Stimulated activated CD4-positive, alpha-beta T cell treated with anti-CD3 and anti-CD28 coated beads, Interleukin-1b, Interleukin-23, amount 100 ng/mL, for 1 hour (primary cell): Measurements from ENCODE around the gene ZCCHC14.
"Not testable (repeated sequence)": the region's sequence is repeated elsewhere in the genome, so short reads cannot be mapped to it uniquely, and the experiment has no call there.

Experiments
- DNase-seq, 2 donors: peaks; one replicate each; pipeline ENCODE4 v3.0.0-alpha.2; 2020; ENCODE audit warnings: low read depth in 2 of 2

The ZCCHC14 gene

DNA sequence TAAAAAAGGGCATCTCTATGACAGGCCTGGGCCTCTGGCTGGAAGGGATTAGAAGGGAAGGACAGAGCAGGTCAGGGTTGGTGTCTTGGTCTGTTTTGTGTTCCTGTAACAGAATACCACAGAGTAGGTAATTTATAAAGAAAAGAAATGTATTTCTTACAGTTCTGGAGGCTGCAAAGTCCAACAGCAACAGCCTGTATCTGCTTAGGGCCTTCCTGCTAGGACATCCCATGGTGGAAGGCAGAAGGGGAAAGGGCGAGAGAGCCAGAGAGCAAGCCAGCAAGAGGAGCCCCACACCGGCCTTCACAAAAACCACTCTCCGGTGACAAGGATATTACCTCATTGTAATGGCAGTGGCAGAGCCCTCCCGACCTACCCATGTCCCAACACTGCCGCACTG lies 11.1 kb downstream of the ZCCHC14 start:
- not testable (repeated sequence) for DNase-seq

DNA sequence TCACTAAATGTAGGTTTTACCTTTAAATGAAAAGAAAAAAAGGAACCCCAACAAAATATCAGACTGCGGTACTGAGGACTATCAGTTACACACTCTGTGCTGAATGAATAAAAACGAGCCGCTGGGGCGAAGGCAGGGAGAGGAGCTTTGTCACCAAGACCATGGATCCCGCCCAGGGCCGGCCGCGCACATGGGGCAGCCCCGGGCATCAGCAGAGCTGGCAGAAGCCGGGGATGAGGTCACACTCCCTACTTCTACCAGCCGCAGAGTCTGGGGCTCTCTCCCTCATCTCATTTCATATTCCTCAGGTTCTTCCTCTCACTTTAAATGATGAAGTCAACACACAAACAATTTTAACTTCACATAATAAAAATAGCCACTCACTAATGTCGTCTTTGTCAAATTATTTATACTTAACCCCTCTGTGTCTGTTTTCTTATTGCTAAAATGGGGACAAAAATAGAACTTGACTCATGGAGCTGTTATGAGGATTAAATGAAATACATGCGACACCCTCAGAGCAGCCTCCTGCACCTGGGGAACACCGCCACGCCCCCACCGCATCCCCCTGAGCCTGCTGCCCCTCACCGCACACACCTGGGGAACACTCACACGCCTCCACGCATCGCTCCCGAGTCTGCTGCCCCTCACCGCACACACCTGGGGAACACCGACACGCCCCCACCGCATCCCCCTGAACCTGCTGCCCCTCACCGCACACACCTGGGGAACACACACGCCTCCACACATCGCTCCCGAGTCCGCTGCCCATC lies 15.4 kb downstream of the ZCCHC14 start:
- DNase-seq = not testable (repeated sequence)

DNA sequence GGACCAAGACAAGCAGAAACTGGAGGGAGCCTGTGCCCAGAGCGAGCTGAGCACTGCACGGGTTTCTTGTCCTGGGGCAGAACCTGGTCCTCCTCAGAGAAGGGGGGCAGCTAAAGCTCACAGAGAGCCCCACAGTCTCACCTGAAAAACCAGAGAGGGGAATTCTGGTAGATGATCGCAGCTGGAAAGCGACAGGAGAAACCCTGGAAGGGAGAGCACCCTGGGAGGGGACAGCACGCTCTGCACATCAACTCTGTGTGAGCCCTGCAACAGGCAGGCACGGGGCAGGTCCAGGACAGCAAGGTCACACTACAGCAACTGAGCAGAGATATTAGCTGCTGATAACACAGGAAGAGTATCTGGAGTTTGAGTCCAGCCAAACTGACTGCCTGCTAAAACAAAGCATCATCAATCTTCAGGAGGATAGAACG lies 18.2 kb downstream of the ZCCHC14 start:
- DNase-seq = no peak

DNA sequence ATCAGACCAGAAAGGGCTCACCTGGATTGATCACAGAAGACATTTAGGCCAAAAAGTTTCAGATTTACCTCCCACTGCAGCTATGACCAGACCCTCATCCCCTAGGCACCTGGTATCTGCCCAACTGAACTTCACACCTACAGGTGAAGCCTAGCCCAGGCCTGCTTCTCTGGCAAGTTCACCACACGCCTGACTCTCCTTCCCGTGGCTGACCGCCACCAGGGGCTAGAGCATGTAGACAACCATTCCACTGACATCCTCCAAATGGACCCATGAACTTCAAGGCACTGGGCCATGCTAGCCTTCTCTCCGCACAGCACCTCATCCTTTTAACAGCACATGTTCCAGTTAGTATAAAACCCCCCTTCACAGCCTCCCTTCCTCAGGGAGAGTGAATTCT lies 18.8 kb downstream of the ZCCHC14 start:
- no peak for DNase-seq

DNA sequence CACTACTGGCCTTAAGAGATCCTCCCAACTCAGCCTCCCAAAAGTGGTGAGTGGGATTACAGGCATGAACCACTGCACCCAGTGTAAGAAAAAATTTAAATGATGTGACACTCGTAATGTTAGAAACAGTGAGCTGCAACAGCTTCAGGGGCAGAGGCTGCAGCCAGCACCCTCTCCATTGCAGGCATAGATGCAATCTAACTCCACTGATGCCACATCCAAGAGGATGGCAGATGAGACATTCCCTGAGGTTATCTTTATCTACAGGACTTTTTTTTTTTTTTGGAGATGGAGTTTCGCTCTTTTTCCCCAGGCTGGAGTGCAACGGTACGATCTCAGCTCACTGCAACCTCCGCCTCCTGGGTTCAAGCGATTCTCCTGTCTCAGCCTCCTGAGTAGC lies 19.9 kb downstream of the ZCCHC14 start:
- DNase-seq = no peak

DNA sequence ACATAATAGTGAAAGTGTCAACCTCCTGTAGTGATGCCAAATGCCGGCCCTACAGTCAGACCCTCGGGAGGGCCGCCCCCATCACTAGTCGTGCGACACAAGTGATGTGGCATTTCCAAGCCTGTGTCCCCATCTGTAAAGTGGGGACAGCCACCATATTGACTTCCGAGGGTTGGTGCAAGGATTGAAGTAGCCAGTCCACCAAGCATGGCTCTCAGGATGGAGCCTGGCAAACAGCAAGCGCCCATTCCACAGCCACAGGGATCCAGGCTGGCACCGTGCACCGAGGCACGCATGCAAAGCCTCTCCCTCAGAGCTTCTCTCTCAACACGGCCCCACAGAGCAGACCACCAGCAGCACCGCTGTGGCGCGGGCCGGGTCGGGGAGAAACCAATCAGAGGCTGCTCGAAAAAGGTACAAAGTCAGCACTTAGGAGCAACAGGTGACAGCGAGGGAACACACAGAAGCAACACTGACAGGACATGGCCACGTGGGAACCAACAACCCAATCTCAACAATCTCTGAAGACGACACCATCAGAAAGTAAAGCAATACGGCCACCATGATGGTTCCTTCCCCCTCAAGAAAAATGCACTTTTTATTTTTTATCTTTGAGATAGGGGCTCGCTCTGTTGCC lies 20.6 kb downstream of the ZCCHC14 start:
- DNase-seq = no peak

DNA sequence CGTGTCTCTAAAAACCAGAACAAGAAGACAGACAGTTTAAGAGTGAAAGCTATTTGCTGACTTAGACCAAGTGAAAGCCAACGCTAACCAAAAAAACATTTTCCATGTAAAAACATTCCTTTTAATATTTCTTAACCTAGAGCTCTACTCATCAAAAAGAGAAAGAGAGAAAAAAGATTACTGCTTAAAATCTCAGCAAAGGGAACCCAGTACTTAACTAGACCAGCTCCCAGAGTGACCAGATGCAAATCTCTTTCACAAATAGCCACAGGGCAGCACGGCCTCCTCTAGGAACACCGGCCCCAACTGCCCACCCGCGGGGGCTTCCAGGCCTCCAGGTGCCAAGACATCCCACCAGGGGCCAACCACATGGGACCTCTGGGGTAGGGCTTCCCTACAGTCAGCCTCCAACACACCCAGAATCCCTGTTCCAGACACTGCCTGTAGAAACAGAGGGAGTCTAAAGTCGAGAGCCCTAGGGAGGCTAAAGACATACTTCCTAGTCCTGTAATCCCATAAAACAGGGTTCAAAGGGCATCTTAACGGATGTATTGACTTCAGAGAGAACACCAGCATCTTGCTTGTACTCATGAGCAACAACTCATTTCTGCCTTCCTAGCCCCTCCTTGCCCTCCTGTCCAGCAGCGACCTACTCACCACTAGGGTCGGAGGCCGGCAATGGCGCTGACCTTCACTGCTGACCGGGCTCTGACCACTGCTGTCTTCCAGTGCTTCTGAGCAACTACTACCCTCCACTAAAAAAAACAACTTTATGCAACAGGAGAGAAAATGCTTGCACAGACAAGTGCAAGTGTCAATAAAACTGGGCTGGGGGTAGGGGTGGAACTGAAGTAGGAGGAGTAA lies 21.3 kb downstream of the ZCCHC14 start:
- DNase-seq = no peak

DNA sequence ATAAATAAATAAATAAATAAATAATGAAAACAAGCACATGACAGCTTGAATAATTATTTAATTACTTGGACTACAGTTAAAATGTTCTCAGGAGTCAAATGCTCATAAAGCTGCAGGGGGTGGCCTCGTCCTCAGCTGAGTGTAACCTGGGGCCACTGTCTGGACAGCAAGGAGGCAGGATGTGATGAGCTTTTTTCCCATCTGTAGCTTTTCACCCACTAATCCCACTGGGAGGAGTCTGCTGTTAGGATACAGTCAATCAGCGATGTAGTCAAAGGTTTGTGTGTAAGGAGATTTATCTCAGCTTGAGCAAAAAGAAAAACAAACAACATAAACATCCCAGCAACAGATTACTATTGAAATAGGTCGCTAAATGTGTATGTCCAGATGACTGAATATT lies 22.5 kb downstream of the ZCCHC14 start:
- no peak for DNase-seq

DNA sequence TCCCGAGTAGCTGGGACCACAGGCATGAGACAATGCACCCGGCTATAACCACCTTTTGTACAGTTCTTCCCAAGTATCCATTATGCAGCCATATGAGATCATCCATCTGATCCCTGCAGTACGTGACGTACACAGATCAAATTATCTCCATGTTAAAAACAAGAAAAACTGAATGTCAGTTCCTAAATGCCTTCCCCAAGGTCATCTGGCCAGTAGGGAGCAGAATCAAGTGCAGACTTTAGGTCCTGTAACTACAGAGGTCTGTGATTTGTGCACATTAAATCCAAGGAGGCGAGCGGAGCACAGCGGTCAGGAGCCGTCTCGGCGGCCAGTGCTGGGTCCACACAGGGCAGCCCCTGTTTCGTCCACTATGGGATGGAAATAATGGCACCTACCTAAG lies 23.7 kb downstream of the ZCCHC14 start:
- DNase-seq = no peak

DNA sequence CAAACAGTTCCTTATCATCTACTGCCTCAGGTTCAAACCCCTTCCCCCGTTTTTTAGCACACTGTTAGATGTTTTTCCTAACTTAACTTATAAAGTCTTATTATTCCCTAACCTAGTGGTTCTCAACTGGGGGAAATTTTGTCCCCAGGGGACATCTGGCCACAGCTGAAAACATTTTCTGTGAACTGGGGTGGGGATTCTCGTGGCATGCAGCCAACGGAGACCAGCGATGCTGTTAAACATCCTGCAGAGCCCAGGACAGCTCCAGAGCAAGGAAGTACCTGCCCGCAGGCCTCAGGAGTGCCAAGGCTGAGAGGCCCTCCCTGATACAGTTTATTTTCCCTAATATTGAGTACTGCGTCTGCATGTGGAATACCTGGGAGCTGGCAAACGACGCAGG lies 24.3 kb downstream of the ZCCHC14 start:
- DNase-seq = no peak

DNA sequence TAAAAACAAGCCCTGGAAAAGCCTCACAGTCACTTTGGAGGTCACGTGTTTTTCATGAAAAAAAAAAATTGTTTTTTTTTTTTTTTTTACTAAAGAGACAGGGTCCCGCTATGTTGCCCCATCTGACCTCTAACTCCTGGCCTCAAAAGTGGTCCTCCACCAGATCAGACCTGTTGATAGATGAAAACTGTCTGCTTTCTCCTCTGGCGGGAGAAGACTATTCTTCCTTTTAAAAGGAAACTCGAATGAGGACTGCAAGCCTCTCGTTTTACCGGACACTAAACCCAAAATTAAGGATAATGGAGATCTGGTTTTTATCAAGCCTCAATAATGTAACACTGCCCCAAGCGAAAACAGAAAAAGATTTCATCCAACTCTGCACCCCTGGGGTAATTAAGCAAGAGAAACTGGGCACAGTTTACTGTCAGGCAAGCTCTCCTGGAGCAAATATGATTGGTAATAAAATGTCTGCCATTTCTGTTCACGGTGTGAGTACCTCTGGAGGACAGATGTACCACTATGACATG lies 25.8 kb downstream of the ZCCHC14 start:
- DNase-seq = no peak

DNA sequence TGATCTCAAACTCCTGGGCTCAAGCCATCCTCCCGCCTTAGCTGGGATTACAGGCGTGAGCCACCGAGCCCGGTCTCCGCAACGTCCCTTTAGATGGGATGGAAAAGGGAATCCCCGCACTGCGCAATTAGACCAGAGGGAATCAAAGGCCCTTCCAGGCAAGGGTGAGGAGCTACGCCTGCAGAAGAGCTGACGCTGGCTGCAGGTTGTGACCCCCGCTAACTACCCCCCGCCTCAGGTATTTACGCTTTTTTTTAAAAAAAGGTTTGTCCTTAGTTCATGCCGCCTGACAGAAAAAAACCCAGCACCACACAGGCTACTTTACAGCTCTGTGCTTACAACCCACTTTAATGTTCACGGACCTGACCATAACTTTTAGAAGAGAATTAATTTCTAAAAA lies 26.9 kb downstream of the ZCCHC14 start:
- no peak for DNase-seq

DNA sequence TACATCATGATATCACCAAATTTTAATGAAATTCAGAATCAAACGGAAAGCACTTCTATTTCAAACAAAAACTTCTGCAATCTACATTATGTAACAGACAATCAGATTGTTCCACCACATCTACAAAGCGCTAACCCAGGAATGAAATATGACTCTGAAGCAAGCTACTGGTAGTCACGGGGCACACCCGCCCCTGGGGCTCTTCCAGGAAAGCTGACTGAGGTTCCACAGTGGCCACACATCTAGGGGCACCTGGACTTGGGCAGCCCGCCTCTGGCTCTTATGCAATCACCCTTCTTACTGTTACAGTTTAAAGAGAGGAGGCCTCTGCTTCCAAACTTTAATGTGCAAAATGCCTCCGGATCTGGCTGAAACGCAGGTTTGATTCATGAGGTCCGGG lies 27.5 kb downstream of the ZCCHC14 start:
- no peak for DNase-seq

DNA sequence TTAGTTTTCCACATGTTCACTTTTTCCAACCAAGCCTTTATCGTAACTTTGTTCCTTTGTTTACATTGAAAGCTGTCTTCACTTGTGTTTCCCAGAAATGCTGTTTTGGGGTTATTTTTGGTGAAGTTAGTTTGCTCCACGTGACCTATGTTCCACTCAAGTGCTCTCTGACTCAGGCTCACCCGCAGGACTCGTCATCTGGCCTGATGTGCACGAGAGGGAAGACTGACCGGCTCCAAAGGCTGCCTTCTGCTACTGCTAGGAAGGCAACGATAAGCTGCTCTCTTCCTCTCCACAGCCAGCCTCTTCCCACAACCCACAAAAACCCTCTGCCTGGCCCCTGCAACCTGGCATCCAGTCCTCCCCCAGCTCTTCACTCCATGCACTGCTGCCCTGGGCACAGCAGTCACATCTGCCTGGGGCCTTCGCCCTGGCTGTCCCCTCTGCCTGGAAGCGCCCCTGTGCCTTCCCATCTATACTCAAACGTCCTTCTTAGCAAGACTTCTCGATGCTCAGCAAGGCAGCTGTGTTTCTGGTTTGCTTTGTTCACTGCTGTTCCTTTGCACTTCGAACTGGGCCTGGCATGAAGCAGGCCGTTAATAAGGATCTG lies 28.0 kb downstream of the ZCCHC14 start:
- DNase-seq = no peak

DNA sequence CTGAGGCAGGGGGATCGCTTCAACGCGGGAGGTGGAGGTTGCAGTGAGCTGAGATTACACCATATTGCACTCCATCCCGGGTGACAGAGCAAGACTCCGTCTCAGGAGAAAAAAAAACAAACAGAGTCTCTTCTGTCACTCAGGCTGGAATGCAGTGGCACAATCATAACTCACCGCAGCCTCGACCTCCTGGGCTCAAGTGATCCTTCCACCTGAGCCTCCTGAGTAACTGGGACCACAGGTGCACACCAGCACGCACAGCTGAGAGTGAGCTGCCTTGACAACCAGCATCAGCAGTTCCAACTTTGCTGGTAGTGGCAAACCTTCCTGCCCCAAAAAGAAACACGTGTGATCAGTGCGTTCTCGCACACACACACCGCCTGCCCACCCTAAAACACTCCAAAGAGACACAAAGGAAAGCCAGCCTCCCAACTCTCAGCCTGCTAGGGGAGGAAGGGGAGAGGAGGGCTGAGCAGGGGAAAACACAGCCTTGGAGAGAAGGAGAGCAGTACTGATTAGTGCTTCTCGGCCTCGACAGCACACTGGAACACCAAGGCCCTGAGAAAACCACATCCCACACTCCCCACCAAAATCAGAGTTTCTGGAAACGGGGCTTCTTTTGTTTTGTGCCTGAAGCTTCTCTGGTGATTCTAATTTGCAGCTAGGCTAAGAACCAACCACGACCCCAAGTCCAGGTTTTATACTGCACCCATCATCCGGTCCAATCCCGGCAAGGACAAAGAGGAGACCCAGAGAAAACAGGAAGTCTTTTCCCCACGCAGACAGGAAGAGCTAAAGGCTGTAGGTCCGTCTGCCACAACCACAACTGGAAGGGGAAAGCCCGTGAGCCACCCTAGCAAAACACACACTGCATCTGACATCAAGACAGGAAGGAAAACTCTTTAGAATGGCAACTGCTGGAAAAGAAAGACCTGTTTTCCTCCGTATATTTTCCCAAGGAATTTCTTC lies 28.8 kb downstream of the ZCCHC14 start:
- no peak for DNase-seq

DNA sequence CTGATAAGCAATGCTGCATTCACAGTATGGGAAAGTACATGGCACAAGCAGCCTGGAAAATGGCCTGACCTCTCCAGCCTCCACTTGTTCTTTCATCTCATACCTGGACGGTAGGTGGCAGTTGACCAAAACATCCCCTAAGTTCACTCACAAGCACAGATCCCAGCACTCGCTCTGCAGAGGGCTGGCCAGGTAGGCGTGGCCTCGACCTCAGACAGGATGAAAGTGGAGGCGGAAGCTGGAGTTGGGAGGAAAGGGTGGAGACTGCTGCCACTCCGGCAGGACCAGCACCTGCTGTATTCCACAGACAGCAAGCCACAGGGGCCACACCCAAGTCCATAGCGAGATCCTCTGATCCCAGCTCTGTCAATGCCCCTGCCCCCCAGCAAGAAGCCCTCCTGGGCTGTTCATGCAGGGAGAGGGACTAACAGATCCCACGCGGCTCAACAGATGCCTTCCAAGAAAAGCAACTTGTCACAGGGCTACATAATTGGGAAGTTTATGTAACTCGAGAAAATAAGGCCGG lies 31.3 kb downstream of the ZCCHC14 start:
- no peak for DNase-seq

DNA sequence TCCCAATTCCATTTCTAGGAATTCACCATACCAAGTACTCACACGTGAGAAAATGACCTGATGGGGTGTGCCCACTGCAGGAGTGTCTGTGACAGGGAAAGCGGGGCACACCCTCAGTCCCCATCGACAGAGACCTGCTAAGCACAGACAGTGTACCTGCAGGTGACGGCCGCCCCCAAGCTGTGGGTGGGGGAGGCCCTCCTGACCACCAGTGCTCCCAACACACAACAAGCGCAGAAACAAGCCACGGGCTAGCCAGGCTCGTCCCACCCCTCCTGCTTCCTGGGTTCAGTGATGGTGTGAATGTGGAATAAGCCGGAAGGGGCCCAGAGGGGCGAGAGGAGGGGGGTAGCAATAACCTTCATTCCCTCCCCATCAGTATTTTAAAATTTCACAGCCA lies 31.9 kb downstream of the ZCCHC14 start:
- DNase-seq = no peak

DNA sequence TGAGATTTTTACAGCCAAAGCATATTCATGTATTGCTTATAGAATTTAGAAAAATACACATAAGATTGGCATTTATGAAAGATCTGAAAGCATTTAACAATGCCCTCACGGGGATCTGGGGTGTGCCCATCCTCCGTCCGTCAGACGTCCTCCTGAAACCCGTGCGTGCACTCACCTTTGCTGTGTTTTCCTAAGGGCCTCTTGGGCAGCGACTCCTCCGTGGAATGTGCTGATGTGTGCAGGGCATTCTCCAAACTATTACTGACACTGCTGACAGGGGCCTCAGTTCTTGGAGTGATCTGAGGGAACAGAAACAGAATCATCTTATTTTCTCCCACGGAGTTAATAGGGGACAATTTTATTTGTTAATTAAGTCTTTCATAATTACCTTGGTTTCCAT lies 33.0 kb downstream of the ZCCHC14 start:
- DNase-seq = no peak

DNA sequence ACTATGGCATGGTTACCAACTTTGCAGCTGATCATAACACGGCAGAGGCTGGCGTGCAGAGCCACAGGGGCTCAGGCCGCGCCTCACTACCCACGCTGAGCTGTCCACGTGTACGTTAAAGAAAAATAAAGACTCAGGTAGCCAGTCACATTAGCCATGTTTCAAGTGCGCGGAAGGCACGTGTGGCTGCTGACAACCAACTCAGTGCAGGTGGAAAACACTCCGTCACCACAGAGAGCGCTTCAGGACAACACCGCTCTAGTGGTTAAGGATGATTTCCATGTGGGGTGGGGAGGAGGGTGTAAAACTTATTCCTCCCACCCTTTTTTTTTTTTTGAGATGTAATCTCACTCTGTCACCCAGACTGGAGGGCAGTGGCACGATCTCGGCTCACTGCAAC lies 33.8 kb downstream of the ZCCHC14 start:
- DNase-seq = no peak

DNA sequence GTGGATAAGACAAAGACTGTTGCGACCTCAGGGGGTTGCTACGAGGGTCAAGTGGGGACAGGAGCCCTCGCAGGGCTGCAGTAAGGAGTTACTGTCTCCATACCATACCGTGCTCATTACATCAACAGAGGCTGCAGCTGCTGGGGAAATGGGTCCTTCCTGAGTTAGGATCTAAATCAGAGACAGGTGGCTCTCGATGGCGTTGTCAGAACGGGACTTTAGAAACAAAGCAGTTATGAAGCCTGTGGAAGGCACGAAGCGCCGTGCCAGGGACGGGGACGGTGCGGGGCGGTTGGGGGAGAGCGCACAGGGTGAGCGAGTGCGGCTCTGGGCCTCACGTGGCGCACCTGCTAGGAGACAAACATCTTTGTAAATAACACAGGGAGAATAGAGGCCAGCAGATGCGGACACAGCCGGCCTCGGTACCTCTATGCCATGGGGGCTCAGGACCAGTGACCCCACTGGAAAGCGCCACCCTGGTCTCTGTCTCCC lies 34.4 kb downstream of the ZCCHC14 start:
- no peak for DNase-seq
